ENCODE results near the gene NOSTRIN. TPM values are rescaled to one million over a fixed set of nuclear protein-coding genes. Genes with fewer than 3 reads are reported as not detected.
"Not testable (repeated sequence)": the region's sequence is repeated elsewhere in the genome, so short reads cannot be mapped to it uniquely, and the experiment has no call there.

NOSTRIN gene
- total RNA-seq, 2 experiments from 2014 or later, result not detected

GRCh38 chr2:168773719-168774521, 28.5 kb upstream of the NOSTRIN start:
- Mint-ChIP-seq H3K4me3 (no peak overlapping the region), H3K27me3 (ENCODE audit: low read depth) (no peaks in the 10 kb centered on the region), H3K4me1 (ENCODE audit: low read depth) (no peaks in the 10 kb centered on the region), H3K9me3 (peaks cover 7% of the 10 kb centered on the region), H3K36me3 (ENCODE audit: low read depth) (peaks cover 24% of the 10 kb centered on the region), H3K27ac (no peak overlapping the region)
- CTCF ChIA-PET, result interaction anchor here (0.9 to 1.1 kb wide), 3 partner anchors 17 to 179 kb away, joined by 3 to 4 read pairs (median 3); no protein-coding TSS in a partner anchor
- DNase-seq, result peak; percentile 21
- intact Hi-C loops (cut with micrococcal nuclease), result loop anchor here (1.0 kb wide), 1 partner anchor 146 kb away; no protein-coding TSS in a partner anchor

- Mint-ChIP-seq H3K27me3 (ENCODE audit: low read depth) (no peaks in the 10 kb centered on the region), H3K9me3 (peaks cover 7% of the 10 kb centered on the region), H3K27ac (no peak overlapping the region), H3K36me3 (ENCODE audit: low read depth) (peaks cover 14% of the 10 kb centered on the region), H3K4me1 (ENCODE audit: low read depth) (no peaks in the 10 kb centered on the region), H3K4me3 (no peak overlapping the region)
- intact Hi-C loops (cut with micrococcal nuclease), result no loop called here
- CTCF ChIA-PET, result no interaction called here
- no peak for DNase-seq
Measured at GRCh38 chr2:168775837-168776236, 26.6 kb upstream of the NOSTRIN start.

- peaks cover 2% of the 10 kb centered on the region for H3K36me3 Mint-ChIP-seq (ENCODE audit: low read depth)
- CTCF ChIA-PET, result no interaction called here
- intact Hi-C loops (cut with micrococcal nuclease), result no loop called here
- H3K27me3 Mint-ChIP-seq (ENCODE audit: low read depth), result no peaks in the 10 kb centered on the region
- no peak for DNase-seq
- H3K4me1 Mint-ChIP-seq (ENCODE audit: low read depth), result no peaks in the 10 kb centered on the region
- H3K9me3 Mint-ChIP-seq, result peaks cover 4% of the 10 kb centered on the region
- no peak overlapping the region for H3K27ac Mint-ChIP-seq
- no peak overlapping the region for H3K4me3 Mint-ChIP-seq
Measured at GRCh38 chr2:168780669-168781071, 21.8 kb upstream of the NOSTRIN start.

DNA sequence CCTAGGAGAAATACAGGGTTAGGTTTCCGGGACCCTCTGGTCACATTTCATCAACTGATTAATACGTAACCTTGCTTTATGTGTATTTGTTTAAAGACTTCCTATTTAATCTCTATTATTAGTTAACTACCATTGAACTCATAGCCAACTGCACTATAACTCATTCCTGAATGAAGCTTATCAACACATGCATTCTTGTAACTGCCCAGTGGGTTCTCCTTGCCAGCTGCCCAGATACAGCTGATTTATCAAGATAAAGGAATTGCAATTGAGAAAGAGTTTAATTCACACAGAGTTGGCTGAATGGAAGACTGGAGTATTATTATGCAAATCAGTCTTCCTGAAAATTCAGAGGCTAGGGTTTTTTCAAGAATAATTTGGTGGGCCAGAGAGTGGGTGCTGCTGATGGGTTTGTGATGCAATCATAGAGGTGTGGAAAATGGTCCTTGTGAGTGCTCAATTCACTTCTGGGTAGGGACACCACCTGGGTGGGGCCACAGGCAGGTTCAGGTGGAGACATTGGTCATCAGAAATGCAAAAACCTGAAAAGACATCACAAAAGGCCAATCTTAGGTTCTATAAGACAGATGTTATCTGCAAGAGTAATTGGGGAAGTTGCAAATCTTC, 21.1 kb upstream of the NOSTRIN start:
- intact Hi-C loops (cut with micrococcal nuclease), result no loop called here
- H3K27me3 Mint-ChIP-seq (ENCODE audit: low read depth), result no peaks in the 10 kb centered on the region
- no peak overlapping the region for H3K27ac Mint-ChIP-seq
- no peak for DNase-seq
- CTCF ChIA-PET, result no interaction called here
- no peaks in the 10 kb centered on the region for H3K36me3 Mint-ChIP-seq (ENCODE audit: low read depth)
- no peaks in the 10 kb centered on the region for H3K9me3 Mint-ChIP-seq
- no peak overlapping the region for H3K4me3 Mint-ChIP-seq
- H3K4me1 Mint-ChIP-seq (ENCODE audit: low read depth), result no peaks in the 10 kb centered on the region

- no peaks in the 10 kb centered on the region for H3K9me3 Mint-ChIP-seq
- H3K4me3 Mint-ChIP-seq, result no peak overlapping the region
- CTCF ChIA-PET, result no interaction called here
- no peaks in the 10 kb centered on the region for H3K4me1 Mint-ChIP-seq (ENCODE audit: low read depth)
- no peaks in the 10 kb centered on the region for H3K27me3 Mint-ChIP-seq (ENCODE audit: low read depth)
- no peaks in the 10 kb centered on the region for H3K36me3 Mint-ChIP-seq (ENCODE audit: low read depth)
- H3K27ac Mint-ChIP-seq, result no peak overlapping the region
- DNase-seq, result no peak
- intact Hi-C loops (cut with micrococcal nuclease), result no loop called here
Measured at GRCh38 chr2:168782271-168782670, 20.2 kb upstream of the NOSTRIN start.

GRCh38 chr2:168784993-168785392, 17.4 kb upstream of the NOSTRIN start:
- intact Hi-C loops (cut with micrococcal nuclease), result no loop called here
- no peak overlapping the region for H3K4me3 Mint-ChIP-seq
- H3K9me3 Mint-ChIP-seq, result no peaks in the 10 kb centered on the region
- no peaks in the 10 kb centered on the region for H3K4me1 Mint-ChIP-seq (ENCODE audit: low read depth)
- H3K27ac Mint-ChIP-seq, result no peak overlapping the region
- DNase-seq, result no peak
- H3K27me3 Mint-ChIP-seq (ENCODE audit: low read depth), result no peaks in the 10 kb centered on the region
- CTCF ChIA-PET, result interaction anchor here (0.6 kb wide), 1 partner anchor 17 kb away, joined by 6 read pairs; no protein-coding TSS in a partner anchor
- H3K36me3 Mint-ChIP-seq (ENCODE audit: low read depth), result no peaks in the 10 kb centered on the region

DNA sequence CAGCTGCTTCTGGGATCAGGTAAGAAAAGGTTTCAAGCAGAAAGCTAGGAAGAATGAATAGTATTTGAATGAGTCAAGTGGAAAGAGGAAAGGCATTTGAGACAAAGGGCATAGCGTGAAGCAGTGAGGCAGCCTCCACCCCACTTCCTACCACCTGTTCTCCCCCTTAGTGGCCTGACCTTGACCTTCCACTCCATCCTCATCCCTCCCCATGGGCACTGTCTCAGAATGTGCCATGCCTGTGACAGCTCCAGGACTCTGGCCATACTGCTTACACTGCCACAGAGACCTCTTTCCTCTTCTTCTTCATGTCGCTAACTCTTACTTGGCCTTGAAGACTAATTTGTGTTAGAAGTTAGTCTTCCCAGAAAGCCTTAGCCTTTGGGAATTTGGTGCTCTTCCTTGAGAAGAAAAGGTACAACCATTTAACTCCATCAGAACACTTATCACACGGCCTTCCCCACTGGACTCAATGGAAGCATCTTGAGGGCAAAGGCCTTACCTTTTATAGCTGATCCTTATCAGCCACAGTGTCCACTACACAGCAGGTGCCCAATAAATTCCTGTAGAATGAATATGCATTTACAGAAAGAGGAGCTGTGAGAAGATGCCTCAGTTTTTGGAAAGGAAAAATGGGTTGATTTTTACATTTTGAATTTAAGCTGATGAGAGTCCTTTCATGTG, 15.2 kb upstream of the NOSTRIN start:
- Mint-ChIP-seq H3K9me3 (no peaks in the 10 kb centered on the region), H3K4me1 (ENCODE audit: low read depth) (no peaks in the 10 kb centered on the region), H3K27me3 (ENCODE audit: low read depth) (no peaks in the 10 kb centered on the region), H3K4me3 (no peak overlapping the region), H3K27ac (no peak overlapping the region), H3K36me3 (ENCODE audit: low read depth) (no peaks in the 10 kb centered on the region)
- no peak for DNase-seq
- CTCF ChIA-PET, result no interaction called here
- intact Hi-C loops (cut with micrococcal nuclease), result no loop called here

GRCh38 chr2:168787782-168788376, 14.6 kb upstream of the NOSTRIN start:
- intact Hi-C loops (cut with micrococcal nuclease), result no loop called here
- DNase-seq, result no peak
- Mint-ChIP-seq H3K9me3 (no peaks in the 10 kb centered on the region), H3K36me3 (ENCODE audit: low read depth) (no peaks in the 10 kb centered on the region), H3K27ac (no peak overlapping the region), H3K27me3 (ENCODE audit: low read depth) (no peaks in the 10 kb centered on the region), H3K4me1 (ENCODE audit: low read depth) (no peaks in the 10 kb centered on the region), H3K4me3 (no peak overlapping the region)
- CTCF ChIA-PET, result interaction anchor here (0.7 kb wide), 1 partner anchor 176 kb away, joined by 5 read pairs; no protein-coding TSS in a partner anchor

DNA sequence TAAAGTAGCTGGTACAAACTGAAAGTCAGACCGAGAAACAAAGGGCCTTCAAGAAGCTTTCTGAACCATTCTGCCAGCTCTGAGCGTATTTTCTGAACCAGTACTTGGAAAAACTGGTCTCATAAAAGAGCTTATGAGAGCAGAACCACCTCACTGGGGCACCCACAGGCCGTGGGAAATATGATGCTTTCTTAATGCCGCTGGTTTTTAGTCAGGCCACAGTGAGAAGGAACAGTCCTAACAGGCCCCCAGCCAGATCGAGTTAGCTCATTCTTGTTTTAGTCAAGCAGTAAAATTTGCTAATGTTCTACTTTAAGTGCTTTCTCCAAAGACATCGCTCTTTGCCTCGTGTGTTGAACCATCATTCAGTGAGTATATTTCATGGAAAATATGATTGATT, 12.7 kb upstream of the NOSTRIN start:
- intact Hi-C loops (cut with micrococcal nuclease), result no loop called here
- no peak overlapping the region for H3K4me3 Mint-ChIP-seq
- no peaks in the 10 kb centered on the region for H3K9me3 Mint-ChIP-seq
- DNase-seq, result no peak
- no peaks in the 10 kb centered on the region for H3K36me3 Mint-ChIP-seq (ENCODE audit: low read depth)
- H3K4me1 Mint-ChIP-seq (ENCODE audit: low read depth), result no peaks in the 10 kb centered on the region
- no peak overlapping the region for H3K27ac Mint-ChIP-seq
- CTCF ChIA-PET, result interaction anchor here (0.6 kb wide), 1 partner anchor 130 kb away, joined by 4 read pairs; no protein-coding TSS in a partner anchor
- H3K27me3 Mint-ChIP-seq (ENCODE audit: low read depth), result no peaks in the 10 kb centered on the region

- Mint-ChIP-seq H3K4me1 (ENCODE audit: low read depth) (no peaks in the 10 kb centered on the region), H3K27ac (no peak overlapping the region), H3K4me3 (no peak overlapping the region), H3K9me3 (no peaks in the 10 kb centered on the region), H3K36me3 (ENCODE audit: low read depth) (no peaks in the 10 kb centered on the region), H3K27me3 (ENCODE audit: low read depth) (no peaks in the 10 kb centered on the region)
- no peak for DNase-seq
- intact Hi-C loops (cut with micrococcal nuclease), result no loop called here
- CTCF ChIA-PET, result no interaction called here
Measured at GRCh38 chr2:168790226-168790902, 12.1 kb upstream of the NOSTRIN start.

DNA sequence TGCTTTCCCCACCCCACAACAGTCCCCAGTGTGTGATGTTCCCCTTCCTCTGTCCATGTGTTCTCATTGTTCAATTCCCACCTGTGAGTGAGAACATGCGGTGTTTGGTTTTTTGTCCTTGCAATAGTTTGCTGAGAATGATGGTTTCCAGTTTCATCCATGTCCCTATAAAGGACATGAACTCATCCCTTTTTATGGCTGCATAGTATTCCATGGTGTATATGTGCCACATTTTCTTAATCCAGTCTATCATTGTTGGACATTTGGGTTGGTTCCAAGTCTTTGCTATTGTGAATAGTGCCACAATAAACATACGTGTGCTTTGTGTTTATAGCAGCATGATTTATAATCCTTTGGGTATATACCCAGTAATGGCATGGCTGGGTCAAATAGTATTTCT, 11.3 kb upstream of the NOSTRIN start:
- CTCF ChIA-PET; H3K4me1 Mint-ChIP-seq (ENCODE audit: low read depth); H3K27ac Mint-ChIP-seq; DNase-seq; H3K36me3 Mint-ChIP-seq (ENCODE audit: low read depth); H3K9me3 Mint-ChIP-seq; H3K4me3 Mint-ChIP-seq; H3K27me3 Mint-ChIP-seq (ENCODE audit: low read depth); intact Hi-C loops (cut with micrococcal nuclease): not testable (repeated sequence)

GRCh38 chr2:168793596-168793995, 8.8 kb upstream of the NOSTRIN start:
- Mint-ChIP-seq H3K4me1 (ENCODE audit: low read depth) (no peaks in the 10 kb centered on the region), H3K36me3 (ENCODE audit: low read depth) (no peaks in the 10 kb centered on the region), H3K27me3 (ENCODE audit: low read depth) (no peaks in the 10 kb centered on the region), H3K4me3 (no peak overlapping the region), H3K9me3 (no peaks in the 10 kb centered on the region), H3K27ac (no peak overlapping the region)
- CTCF ChIA-PET, result interaction anchor here (0.6 kb wide), 1 partner anchor 393 kb away, joined by 3 read pairs; no protein-coding TSS in a partner anchor
- DNase-seq, result no peak
- intact Hi-C loops (cut with micrococcal nuclease), result no loop called here

Measured in activated naive CD4-positive, alpha-beta T cell treated with anti-CD3 and anti-CD28 coated beads for 36 hours (primary cell).